Endothelial cell of umbilical vein (primary cell): ENCODE results near the gene KNCN. TPM values are rescaled to one million over a fixed set of nuclear protein-coding genes. Genes with fewer than 3 reads are reported as not detected.

ENCODE experiments used
- BruUV-seq: library from RNA; stranded (reverse); fragments of 400-500 nt; replicated peaks from 2 replicates; lab custom pipeline; 2021; lab: Mats Ljungman, UMichigan
- CTCF ChIA-PET: fragments of 300-600, 350-600 bp; sonication (Branson Sonifier 250); formaldehyde crosslinking; loops from one replicate; lab custom pipeline; 2021; ENCODE audit warnings: antibody characterized with exemption, inconsistent platforms; lab: Charles Lee
- POLR2A ChIA-PET: fragments of 300-600, 350-600 bp; sonication (Branson Sonifier 250); formaldehyde crosslinking; loops from one replicate; lab custom pipeline; 2021; ENCODE audit warnings: antibody characterized with exemption, inconsistent platforms; lab: Charles Lee
- DNase-seq: peaks from one replicate; pipeline ENCODE4 v3.0.0-alpha.2; 2011; ENCODE audit warnings: low read depth, low spot score
- FAIRE-seq: peaks from 2 replicates; lab custom pipeline; 2011; peaks lifted over from hg19 to GRCh38; lab: Jason Lieb, UNC
- H2AFZ ChIP-seq: 2 replicates; pipeline ENCODE4 v1.6.0; 2012; ENCODE audit warnings: low read depth, low read length, control low read depth, inconsistent platforms
- H3K27ac ChIP-seq: 2 replicates; pipeline ENCODE4 v1.5.1; 2011; ENCODE audit warnings: low read depth, mild to moderate bottlenecking, control low read depth, low read length, moderate library complexity; ENCODE audit not compliant: insufficient read depth
- H3K27me3 ChIP-seq, 2 experiments: 2 replicates each; pipeline versions ENCODE4 v1.6.0 to v1.6.1; 2011; ENCODE audit warnings: low read length in 2 of 2, mixed read lengths in 1 of 2; ENCODE audit not compliant: control insufficient read depth in 2 of 2, insufficient read depth in 2 of 2
- H3K36me3 ChIP-seq, 2 experiments: 2 replicates in 1 of 2; 3 replicates in 1 of 2; pipeline ENCODE4 v1.5.1; 2011; ENCODE audit warnings: low read length in 2 of 2, mild to moderate bottlenecking in 1 of 2, moderate library complexity in 1 of 2; ENCODE audit not compliant: control insufficient read depth in 2 of 2, insufficient read depth in 2 of 2; ENCODE audit errors: extremely low read depth in 1 of 2
- H3K4me1 ChIP-seq: 3 replicates; pipeline ENCODE4 v1.5.1; 2011; ENCODE audit warnings: mild to moderate bottlenecking, low read length; ENCODE audit not compliant: control insufficient read depth, insufficient read depth; ENCODE audit errors: extremely low read depth
- H3K4me2 ChIP-seq: 2 replicates; pipeline ENCODE4 v1.6.1; 2011; ENCODE audit warnings: low read length, control low read depth, mixed read lengths; ENCODE audit not compliant: insufficient read depth
- H3K4me3 ChIP-seq, 3 experiments: fragments of 200-600 bp in 1 of 3; sonication (generic), shearing (Covaris generic) in 1 of 3; replicated peaks in 1 of 3; 2 replicates each; pipeline ENCODE4 v1.5.1; 2011 to 2016; ENCODE audit warnings: control low read depth in 3 of 3, low read length in 3 of 3, mild to moderate bottlenecking in 2 of 3, inconsistent platforms in 1 of 3, low read depth in 1 of 3, moderate library complexity in 1 of 3; ENCODE audit not compliant: insufficient read depth in 1 of 3
- H3K79me2 ChIP-seq: 2 replicates; pipeline ENCODE4 v1.6.0; 2012; ENCODE audit warnings: low read length, inconsistent platforms; ENCODE audit not compliant: control insufficient read depth, insufficient read depth
- H3K9ac ChIP-seq: replicated peaks from 2 replicates; pipeline ENCODE3; 2011; ENCODE audit warnings: low read length, control low read depth; ENCODE audit not compliant: insufficient read depth; ENCODE audit errors: extremely low read depth
- H3K9me1 ChIP-seq: replicated peaks from 3 replicates; pipeline ENCODE4 v1.6.0; 2011; ENCODE audit warnings: mild to moderate bottlenecking, low read length; ENCODE audit not compliant: control insufficient read depth, insufficient read depth; ENCODE audit errors: extremely low read depth
- H3K9me3 ChIP-seq: replicated peaks from 2 replicates; pipeline ENCODE4 v1.5.1; 2012; ENCODE audit warnings: low read length, inconsistent platforms; ENCODE audit not compliant: control insufficient read depth, insufficient read depth
- H4K20me1 ChIP-seq: replicated peaks from 2 replicates; pipeline ENCODE3; 2011; ENCODE audit warnings: mild to moderate bottlenecking, low read length; ENCODE audit not compliant: control insufficient read depth, insufficient read depth; ENCODE audit errors: extremely low read depth
- EZH2 ChIP-seq: IDR thresholded peaks from 2 replicates; pipeline ENCODE4 v1.6.1; 2012; ENCODE audit warnings: borderline replicate concordance, low read depth, mild to moderate bottlenecking, moderate library complexity, low read length, inconsistent platforms; ENCODE audit not compliant: severe bottlenecking
- FOS ChIP-seq: IDR thresholded peaks from 2 replicates; pipeline ENCODE4 v1.6.1; 2011; ENCODE audit warnings: mild to moderate bottlenecking, low read length, moderate library complexity, borderline replicate concordance; ENCODE audit not compliant: insufficient read depth
- POLR2AphosphoS5 ChIP-seq: IDR thresholded peaks from 2 replicates; pipeline ENCODE4 v1.6.1; 2012; ENCODE audit warnings: low read depth, mild to moderate bottlenecking, control low read depth, low read length, moderate library complexity; ENCODE audit not compliant: insufficient read depth
- dilution Hi-C: fragments of 300-500 bp; cut with MboI; formaldehyde crosslinking; loops from one replicate; pipeline ENCODE4 v1.15.0; 2019; ENCODE audit warnings: low sequenced_read_pairs; ENCODE audit not compliant: extremely low pct_ligation_motif_present
- intact Hi-C: fragments of 100-400 bp; cut with micrococcal nuclease; formaldehyde crosslinking; loops from one replicate; pipeline ENCODE4 v1.10.0; 2022
- polyA plus RNA-seq, 4 experiments: library from polyadenylated mRNA; depleted of rRNA in 3 of 4; stranded (reverse) in 3 of 4; unstranded in 1 of 4; fragments of >200 nt; gene quantifications; 2 replicates each; pipeline versions ENCODE4 v1.2.1 to v1.2.3, GENCODE V29; 2011 to 2012; ENCODE audit warnings: missing spikeins in 1 of 4
- total RNA-seq: library from RNA; stranded (reverse); gene quantifications from 2 replicates; pipeline ENCODE4 v1.2.3, GENCODE V29; 2021
- TF ChIP-seq, protein P1 (sequence below): IDR thresholded peaks from 2 replicates; pipeline ENCODE4 v1.6.1; 2011; ENCODE audit not compliant: insufficient read depth, insufficient read length
- TF ChIP-seq, protein P2 (sequence below), 2 donors: IDR thresholded peaks; 1 replicate in 1 of 2; 2 replicates in 1 of 2; pipeline ENCODE4 v1.5.1; 2011; ENCODE audit warnings: low read length in 2 of 2, mild to moderate bottlenecking in 2 of 2, moderate library complexity in 2 of 2, control low read depth in 1 of 2, inconsistent platforms in 1 of 2, low read depth in 1 of 2; ENCODE audit not compliant: insufficient read depth in 1 of 2; ENCODE audit errors: extremely low read depth in 1 of 2

Gene KNCN
- total and polyA plus RNA-seq, 2 donors (not counting 3 experiments of a cell fraction or from before 2014, with no cell fraction given) = not detected

DNA sequence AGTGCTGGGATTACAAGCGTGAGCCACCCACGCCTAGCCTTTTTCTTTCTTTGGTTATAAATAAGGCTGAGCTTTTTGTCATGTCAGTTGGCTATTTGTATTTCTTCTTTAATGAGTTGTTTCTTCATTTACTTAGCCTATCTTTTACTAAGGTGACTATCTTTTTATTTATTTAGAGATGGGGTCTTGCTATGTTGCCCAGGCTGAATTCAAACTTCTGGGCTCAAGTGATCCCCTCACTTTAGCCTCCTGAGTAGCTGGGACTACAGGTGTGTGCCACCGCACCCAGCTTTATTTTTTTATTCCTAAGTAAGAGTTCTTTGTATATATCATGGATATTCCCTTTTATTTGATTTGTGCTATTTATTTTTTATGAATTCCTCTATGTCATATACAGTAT lies 49.9 kb downstream of the KNCN start:
- no TSS peak for BruUV-seq
- H3K9me1 ChIP-seq = no peaks in the 10 kb centered on the region
- intact Hi-C loops = no loop called here
- no peak overlapping the region for H2AFZ ChIP-seq
- DNase-seq (no peak), FAIRE-seq (no peak)
- TF ChIP-seq POLR2AphosphoS5 = no peak
- no peak overlapping the region for H3K27ac ChIP-seq
- H3K4me1 ChIP-seq = no peaks in the 10 kb centered on the region
- H3K4me2 ChIP-seq = no peak overlapping the region
- no peak overlapping the region for H3K9ac ChIP-seq
- ChIA-PET CTCF (interaction anchor here (0.8 to 1.5 kb wide), 2 partner anchors 23 to 55 kb away, joined by 4 read pairs; no protein-coding TSS in a partner anchor), POLR2A (no interaction called here)
- H4K20me1 ChIP-seq = no peaks in the 10 kb centered on the region
- dilution Hi-C loops = no loop called here
- no peaks in the 10 kb centered on the region for H3K79me2 ChIP-seq
- no peak overlapping the region for H3K4me3 ChIP-seq
- no peaks in the 10 kb centered on the region for H3K36me3 ChIP-seq
- peaks cover 6 to 22% of the 10 kb centered on the region in 2 experiments for H3K27me3 ChIP-seq
- H3K9me3 ChIP-seq = no peaks in the 10 kb centered on the region

GRCh38 chr1:46497665-46498064 lies 53.8 kb downstream of the KNCN start:
- dilution Hi-C loops = loop anchor here (10.0 kb wide), 1 partner anchor 63 kb away; no protein-coding TSS in a partner anchor
- POLR2A ChIA-PET = no interaction called here

More at GRCh38 chr1:46497665-46498064, 53.8 kb downstream of the KNCN start:
- H3K79me2 ChIP-seq = no peaks in the 10 kb centered on the region
- DNase-seq (no peak), FAIRE-seq (no peak)
- BruUV-seq = no TSS peak
- no peak overlapping the region for H3K27ac ChIP-seq
- H3K4me1 ChIP-seq = no peaks in the 10 kb centered on the region
- H3K9ac ChIP-seq = no peak overlapping the region
- H4K20me1 ChIP-seq = no peaks in the 10 kb centered on the region
- intact Hi-C loops = no loop called here
- H3K36me3 ChIP-seq = no peaks in the 10 kb centered on the region
- peaks cover 31 to 53% of the 10 kb centered on the region in 2 experiments for H3K27me3 ChIP-seq
- H3K9me3 ChIP-seq = no peaks in the 10 kb centered on the region
- H3K4me3 ChIP-seq = no peak overlapping the region
- no peak overlapping the region for H2AFZ ChIP-seq
- H3K9me1 ChIP-seq = no peaks in the 10 kb centered on the region
- CTCF ChIA-PET = interaction anchor here (0.9 kb wide), 1 partner anchor 10 kb away, joined by 3 read pairs; no protein-coding TSS in a partner anchor
- H3K4me2 ChIP-seq = no peak overlapping the region
- TF ChIP-seq, protein P1, sequence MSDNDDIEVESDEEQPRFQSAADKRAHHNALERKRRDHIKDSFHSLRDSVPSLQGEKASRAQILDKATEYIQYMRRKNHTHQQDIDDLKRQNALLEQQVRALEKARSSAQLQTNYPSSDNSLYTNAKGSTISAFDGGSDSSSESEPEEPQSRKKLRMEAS = no peak
- no peak for TF ChIP-seq FOS
- no peak for TF ChIP-seq EZH2
- TF ChIP-seq, protein P2, sequence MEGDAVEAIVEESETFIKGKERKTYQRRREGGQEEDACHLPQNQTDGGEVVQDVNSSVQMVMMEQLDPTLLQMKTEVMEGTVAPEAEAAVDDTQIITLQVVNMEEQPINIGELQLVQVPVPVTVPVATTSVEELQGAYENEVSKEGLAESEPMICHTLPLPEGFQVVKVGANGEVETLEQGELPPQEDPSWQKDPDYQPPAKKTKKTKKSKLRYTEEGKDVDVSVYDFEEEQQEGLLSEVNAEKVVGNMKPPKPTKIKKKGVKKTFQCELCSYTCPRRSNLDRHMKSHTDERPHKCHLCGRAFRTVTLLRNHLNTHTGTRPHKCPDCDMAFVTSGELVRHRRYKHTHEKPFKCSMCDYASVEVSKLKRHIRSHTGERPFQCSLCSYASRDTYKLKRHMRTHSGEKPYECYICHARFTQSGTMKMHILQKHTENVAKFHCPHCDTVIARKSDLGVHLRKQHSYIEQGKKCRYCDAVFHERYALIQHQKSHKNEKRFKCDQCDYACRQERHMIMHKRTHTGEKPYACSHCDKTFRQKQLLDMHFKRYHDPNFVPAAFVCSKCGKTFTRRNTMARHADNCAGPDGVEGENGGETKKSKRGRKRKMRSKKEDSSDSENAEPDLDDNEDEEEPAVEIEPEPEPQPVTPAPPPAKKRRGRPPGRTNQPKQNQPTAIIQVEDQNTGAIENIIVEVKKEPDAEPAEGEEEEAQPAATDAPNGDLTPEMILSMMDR (IDR thresholded peaks at IDR 0.05; ENCODE audit: extremely low read depth in 1 of 2, insufficient read depth in 1 of 2, low read depth in 1 of 2, low read length in 2 of 2) = no peak
